Islet precursor cell (in vitro differentiated cells): ENCODE data around the gene UXS1.
A peak's percentile ranks its signal among the peaks of the same experiment; 100 is the strongest.
"Not testable (repeated sequence)": the region's sequence is repeated elsewhere in the genome, so short reads cannot be mapped to it uniquely, and the experiment has no call there.

ENCODE experiments used
- DNase-seq: peaks from one replicate; pipeline ENCODE4 v3.0.0-alpha.2; 2018

The UXS1 gene

GRCh38 chr2:106193977-106194778, at the start of gene UXS1:
TSS of gene UXS1 (minus strand) at chr2:106194301. CDS start at chr2:106194241, 60 bp downstream.
- DNase-seq: peak; percentile 99

- DNase-seq: not testable (repeated sequence)
Observed at GRCh38 chr2:106239491-106239890, 45.4 kb upstream of the UXS1 start.

- DNase-seq: not testable (repeated sequence)
Observed at GRCh38 chr2:106235392-106235791, 41.3 kb upstream of the UXS1 start.

GRCh38 chr2:106233350-106233706, 39.2 kb upstream of the UXS1 start:
- no peak for DNase-seq

- no peak for DNase-seq
Observed at GRCh38 chr2:106232638-106233349, 38.7 kb upstream of the UXS1 start.

GRCh38 chr2:106223347-106223746, 29.2 kb upstream of the UXS1 start:
- no peak for DNase-seq

GRCh38 chr2:106222057-106222456, 28.0 kb upstream of the UXS1 start:
- not testable (repeated sequence) for DNase-seq

- no peak for DNase-seq
Observed at GRCh38 chr2:106219813-106220212, 25.7 kb upstream of the UXS1 start.

GRCh38 chr2:106219157-106219556, 25.1 kb upstream of the UXS1 start:
- DNase-seq: not testable (repeated sequence)

GRCh38 chr2:106208874-106209273, 14.8 kb upstream of the UXS1 start:
- no peak for DNase-seq

- no peak for DNase-seq
Observed at GRCh38 chr2:106208399-106208798, 14.3 kb upstream of the UXS1 start.

GRCh38 chr2:106207246-106207645, 13.1 kb upstream of the UXS1 start:
- no peak for DNase-seq

GRCh38 chr2:106205488-106205887, 11.4 kb upstream of the UXS1 start:
- no peak for DNase-seq

- not testable (repeated sequence) for DNase-seq
Observed at GRCh38 chr2:106204551-106204950, 10.4 kb upstream of the UXS1 start.

- no peak for DNase-seq
Observed at GRCh38 chr2:106201661-106202060, 7.6 kb upstream of the UXS1 start.

- peak; percentile 78 for DNase-seq
Observed at GRCh38 chr2:106197878-106198277, 3.8 kb upstream of the UXS1 start.

- DNase-seq: no peak
Observed at GRCh38 chr2:106195981-106196380, 1.9 kb upstream of the UXS1 start.

- no peak for DNase-seq
Observed at GRCh38 chr2:106195456-106195855, 1.4 kb upstream of the UXS1 start.

GRCh38 chr2:106193690-106193976, 468 bp downstream of the UXS1 start:
- DNase-seq: no peak

- peak; percentile 70 for DNase-seq
Observed at GRCh38 chr2:106192752-106193689, 1.1 kb downstream of the UXS1 start.

- no peak for DNase-seq
Observed at GRCh38 chr2:106191511-106192016, 2.5 kb downstream of the UXS1 start.

GRCh38 chr2:106189764-106190468, 4.2 kb downstream of the UXS1 start:
- no peak for DNase-seq

GRCh38 chr2:106189325-106189724, 4.8 kb downstream of the UXS1 start:
- DNase-seq: no peak
